NCI-H1105 (cell line): ENCODE measurements around the gene C4BPA.

ENCODE experiments used
- DNase-seq: peaks from one replicate; lab custom pipeline; 2025; lab: John Stamatoyannopoulos, UW

C4BPA gene

GRCh38 chr1:207124389-207124788 is 20.4 kb downstream of the C4BPA start:
- no peak for DNase-seq

DNA sequence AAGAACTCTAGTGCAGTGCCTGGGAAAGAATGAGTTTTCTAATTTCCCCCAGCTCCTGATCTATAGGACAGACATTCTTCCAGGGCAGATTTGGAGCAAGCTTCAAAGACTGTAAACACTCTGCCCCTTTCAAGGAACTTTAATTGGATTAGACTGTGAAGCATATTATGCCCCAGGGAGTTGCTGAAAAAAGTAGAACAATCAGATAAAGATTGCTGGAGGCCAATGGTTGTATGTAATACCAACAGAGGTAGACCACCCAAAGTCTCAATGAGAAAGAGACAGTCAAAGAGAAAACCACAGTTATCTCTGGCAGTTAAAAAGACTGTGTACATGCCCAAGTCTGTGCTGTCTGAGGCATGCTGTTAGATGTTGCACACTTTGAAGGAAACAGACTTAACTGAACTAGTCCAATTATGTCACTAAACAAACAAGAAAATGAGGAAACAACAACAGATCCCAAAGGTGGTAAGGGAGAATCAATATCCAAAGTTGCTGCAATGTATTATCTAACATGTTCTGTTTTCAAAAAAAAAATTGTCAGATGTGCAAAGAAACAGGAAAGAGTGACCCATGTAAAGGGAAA is 24.4 kb downstream of the C4BPA start:
- no peak for DNase-seq

DNA sequence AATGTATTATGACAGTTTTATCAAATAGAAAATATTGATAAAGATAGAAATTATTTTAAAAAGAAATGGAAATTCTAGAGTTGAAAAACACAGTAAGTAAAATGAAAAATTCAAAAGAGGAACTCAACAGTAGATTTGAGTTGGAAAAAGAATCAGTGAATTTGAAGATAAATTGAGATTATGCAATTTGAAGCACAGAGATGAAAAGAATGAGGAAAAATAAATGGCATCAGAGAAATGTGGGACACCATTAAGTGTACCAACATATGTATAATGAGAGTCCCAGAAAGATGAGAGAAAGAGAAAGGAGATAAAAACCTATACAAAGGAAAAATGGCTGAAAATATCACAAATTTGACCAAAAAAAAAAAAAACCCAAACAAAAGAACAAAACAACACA is 25.0 kb downstream of the C4BPA start:
- no peak for DNase-seq

DNA sequence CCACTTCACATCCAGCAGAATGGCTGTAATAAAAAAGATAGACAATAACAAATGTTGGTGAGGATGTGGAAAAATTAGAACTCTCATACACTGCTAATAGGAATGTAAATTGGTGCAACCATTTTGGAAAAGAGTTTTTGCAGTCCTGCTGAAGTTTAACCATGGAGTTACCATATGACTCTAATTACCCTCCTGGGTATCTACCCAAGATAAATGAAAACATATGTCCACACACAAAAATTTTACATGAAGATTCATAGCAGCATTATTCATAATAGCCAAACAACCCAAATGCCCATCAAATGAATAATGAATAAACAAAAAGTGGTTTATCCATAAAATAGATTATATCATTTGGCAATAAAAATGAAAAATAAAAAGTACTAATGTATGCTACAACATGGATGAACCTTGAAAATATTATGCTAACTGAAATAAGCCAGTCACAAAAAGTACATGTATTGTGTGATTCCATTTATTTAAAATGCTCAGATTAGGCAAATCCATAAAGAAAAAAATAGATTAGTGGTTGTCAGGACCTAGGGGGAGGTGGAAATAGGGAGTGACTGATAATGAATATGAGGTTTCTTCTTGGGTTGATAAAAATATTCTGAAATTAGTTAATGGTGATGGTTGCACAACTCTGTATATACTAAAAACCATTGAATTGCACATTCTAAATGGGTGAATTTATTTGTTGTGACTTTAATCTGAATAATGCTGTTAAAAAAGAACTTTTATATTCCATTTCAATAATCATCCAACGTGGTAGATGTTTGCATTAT is 26.4 kb downstream of the C4BPA start:
- DNase-seq = no peak

DNA sequence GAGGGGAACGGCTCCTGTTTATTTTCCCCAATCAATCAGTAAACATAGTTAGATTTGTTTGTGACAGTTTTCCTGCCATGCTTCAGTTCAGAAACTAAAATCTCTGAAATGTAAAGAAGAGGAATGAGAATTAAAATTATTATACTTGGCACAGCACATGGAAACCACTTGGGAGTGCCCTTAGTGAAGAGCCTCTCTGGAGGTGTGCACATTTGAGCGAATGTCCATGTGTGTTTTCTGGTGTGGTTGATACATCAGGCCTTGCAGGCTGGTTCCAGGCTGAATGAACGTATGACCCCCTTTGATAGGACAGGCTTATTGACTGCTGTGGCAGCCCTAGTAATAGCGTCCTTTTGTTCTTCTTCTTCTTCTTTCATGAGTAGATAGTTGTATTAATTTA is 27.1 kb downstream of the C4BPA start:
- no peak for DNase-seq

GRCh38 chr1:207134581-207134980 is 30.5 kb downstream of the C4BPA start:
- no peak for DNase-seq

DNA sequence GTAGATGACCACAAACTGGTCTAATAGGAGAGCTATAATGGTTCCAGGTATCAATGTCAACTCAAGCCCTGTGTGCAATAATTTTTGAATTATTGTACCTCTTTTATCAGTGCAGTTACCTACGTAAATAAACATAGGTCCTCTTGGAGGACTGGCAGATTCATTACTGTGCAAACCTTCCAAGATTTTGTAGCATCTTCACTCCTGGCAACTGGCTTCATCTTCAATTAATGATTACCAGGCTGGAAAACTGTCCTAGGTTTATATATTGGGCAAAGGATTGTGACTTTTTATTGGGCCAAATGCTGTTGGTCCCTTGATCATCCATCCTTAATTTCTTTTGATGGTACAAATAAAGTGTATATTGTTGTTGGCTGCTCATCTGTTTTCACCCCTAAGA is 35.6 kb downstream of the C4BPA start:
- DNase-seq = no peak

DNA sequence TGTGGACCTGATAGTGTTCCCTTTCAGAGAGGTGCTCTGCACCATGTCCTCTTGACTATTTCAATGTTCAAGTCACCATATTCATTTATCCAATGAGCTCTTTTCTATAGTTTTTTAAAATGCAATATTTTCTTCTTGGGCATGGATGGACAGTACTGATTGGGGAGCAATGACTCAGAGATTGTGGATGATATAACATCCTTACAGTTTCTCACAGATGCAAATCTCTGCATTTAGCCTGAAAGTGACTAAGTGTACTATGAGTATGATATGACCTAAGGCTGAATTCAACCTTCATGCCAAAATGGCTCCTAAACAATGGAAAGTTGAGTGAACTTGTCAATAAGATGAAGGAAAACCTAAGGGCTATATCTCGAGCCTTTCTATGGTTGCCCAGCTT is 36.5 kb downstream of the C4BPA start:
- no peak for DNase-seq

- no peak for DNase-seq
These were observed 41.5 kb downstream of the C4BPA start for GRCh38 chr1:207145401-207146058.

DNA sequence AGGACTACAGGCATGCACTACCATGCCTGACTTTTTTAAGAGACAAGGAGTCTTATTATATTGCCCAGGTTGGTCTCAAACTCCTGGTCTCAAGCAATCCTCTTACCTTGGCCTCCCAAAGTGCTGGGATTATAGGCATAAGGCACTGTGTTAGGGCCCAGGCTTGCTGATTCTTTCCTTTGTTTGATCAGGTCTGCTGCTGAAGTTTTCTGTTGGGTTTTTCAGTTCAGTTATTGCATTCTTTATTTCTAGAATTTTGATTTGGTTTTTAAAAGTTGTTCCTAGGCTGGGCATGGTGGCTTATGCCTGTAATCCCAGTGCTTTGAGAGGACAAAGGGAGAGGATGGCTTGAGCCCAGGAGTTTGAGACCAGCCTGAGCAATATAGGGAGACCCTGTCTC is 47.9 kb downstream of the C4BPA start:
- no peak for DNase-seq

GRCh38 chr1:207152792-207153468 is 48.9 kb downstream of the C4BPA start:
- no peak for DNase-seq

DNA sequence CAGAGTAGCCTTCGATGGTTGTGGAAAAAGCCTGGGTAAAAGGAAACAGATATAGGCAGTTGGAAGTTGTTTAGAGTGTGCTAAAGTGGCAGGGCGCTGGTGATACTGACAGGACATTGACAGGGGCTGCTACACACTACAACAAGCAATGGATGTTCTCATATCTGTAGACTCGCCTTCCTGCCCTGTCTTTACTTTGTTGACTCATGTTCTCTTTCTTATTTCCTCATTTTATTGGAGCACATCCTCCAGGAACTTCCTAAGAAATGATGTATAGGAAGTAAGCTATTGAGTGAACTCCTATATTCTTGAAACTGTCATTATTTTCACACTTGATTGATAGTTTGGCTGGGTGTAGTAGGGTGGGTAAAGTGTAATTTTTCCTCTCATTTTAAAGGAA is 51.0 kb downstream of the C4BPA start:
- DNase-seq = no peak

- DNase-seq = no peak
These were observed 52.1 kb downstream of the C4BPA start for GRCh38 chr1:207156095-207156494.

DNA sequence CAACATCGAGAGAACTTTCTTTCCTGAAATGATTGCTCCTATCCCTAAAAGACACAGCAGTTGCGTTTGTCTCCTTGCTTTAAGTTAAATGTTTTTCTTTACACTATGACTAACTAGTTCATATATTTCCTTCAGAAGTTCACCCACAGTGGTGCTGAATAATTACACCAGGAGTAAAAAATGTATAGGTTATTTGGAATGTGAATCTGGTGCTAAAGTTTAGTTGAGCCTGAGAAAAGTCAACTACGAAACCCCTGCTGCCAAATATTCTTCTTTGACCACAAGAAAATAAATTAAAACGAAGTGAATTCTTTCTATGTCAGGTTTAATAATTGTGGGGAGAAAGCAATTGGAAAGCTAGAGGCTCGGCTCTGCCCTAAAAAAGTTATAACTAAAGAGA is 52.8 kb downstream of the C4BPA start:
- no peak for DNase-seq

DNA sequence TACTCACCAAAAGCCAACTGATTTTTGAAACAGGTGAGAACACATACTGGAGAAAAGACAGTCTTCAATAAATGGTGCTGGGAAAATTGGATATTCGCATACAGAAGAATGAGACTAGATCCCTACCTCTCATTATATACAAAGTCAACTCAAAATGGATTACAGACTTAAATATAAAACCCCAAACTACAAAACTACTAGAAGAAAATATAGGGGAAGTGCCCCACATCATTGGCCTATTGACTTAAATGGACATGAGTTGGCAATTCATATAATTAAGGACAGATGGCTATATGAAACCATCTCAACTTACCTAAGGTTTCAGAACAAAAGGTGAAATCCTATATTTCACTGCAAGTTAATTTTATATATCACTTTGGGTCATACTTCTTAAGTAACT is 60.1 kb downstream of the C4BPA start:
- DNase-seq = no peak

DNA sequence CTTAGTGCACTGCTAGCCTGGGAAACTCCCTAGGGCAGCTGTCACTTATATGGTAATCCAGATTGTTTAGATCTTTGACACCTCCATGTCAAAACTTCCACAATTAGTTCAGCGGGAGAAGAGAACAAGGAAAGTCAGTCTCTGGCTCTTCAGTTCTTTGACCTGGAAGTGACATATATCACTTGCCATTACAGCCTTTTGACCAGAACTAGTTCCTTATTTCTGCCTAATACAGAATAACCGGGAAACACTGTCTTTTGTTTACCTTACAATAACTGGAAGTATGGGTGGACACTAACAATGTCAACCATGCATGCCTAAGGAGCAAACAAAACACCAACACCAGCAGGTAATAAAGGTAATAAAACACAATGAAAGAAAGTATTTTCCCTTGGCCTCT is 68.3 kb downstream of the C4BPA start:
- no peak for DNase-seq

- DNase-seq = no peak
These were observed 68.9 kb downstream of the C4BPA start for GRCh38 chr1:207172885-207173284.

DNA sequence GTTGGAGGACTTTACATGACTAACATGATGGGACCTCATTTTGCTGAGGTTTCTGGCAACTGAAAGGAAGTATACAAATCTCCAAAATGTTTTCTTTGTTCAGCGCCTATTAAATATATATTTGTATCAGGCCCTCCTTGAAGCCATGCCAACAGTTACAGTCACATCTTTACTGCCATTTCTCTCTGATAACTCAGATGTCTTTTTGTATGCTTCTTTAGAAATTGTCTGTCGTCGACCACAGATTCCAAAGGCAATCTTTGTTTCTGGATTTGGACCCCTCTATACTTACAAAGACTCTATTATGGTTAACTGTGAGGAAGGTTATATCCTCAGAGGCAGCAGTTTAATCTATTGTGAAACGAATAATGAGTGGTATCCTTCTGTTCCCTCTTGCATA is 69.4 kb downstream of the C4BPA start:
- DNase-seq = no peak

- DNase-seq = no peak
These were observed 70.9 kb downstream of the C4BPA start for GRCh38 chr1:207174913-207175312.

DNA sequence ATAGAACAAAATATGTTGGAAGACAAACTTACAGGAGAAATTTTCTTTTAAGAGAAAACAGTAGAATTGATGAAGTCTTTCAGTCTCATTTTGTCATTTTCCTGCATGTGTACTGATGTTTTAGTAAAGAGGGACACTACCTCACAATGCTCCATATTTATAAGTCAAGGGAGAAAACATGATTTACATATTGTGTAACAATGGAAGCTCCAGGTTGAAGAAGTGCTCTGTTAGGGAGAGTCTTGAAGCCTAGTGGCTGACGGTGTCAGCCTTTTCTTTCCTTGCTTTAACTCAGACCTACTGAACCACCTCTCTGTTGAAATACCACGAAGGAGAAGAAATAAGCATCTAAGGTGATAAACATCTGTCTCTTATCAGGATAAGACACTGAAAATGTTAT is 75.0 kb downstream of the C4BPA start:
- DNase-seq = no peak

- DNase-seq = no peak
These were observed 77.8 kb downstream of the C4BPA start for GRCh38 chr1:207181847-207182246.

DNA sequence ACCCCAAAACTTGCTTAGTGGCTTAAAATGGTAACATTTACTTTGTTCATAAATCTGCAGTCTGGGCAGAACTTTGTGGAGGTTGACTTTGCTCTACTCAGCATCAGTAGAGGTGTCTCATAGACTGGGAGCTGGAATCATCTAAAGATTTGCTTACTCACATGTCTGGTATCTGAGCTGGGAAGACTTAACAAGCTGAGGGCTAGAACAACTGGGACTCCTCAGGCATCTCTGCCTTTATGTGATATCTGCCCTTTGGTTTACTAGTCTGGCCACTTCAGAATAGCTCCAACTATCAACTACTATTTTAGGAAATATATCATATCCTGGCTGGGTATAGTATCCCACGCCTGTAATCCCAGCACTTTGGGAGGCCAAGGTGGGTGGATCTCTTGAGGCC is 82.5 kb downstream of the C4BPA start:
- DNase-seq = no peak

GRCh38 chr1:207188901-207189300 is 84.9 kb downstream of the C4BPA start:
- DNase-seq = no peak
